Tibial nerve (tissue), 4 donors: ENCODE data around the gene ETFRF1. TPM values are rescaled to one million over a fixed set of nuclear protein-coding genes. Genes with fewer than 3 reads are reported as not detected.

ENCODE experiments used
- DNase-seq, 2 donors: peaks; one replicate each; pipeline ENCODE4 v3.0.0-alpha.2; 2019; ENCODE audit warnings: low spot score in 2 of 2
- H3K27ac ChIP-seq, 4 donors: fragments of 200-600 bp; sonication (generic) in 3 of 4; one replicate each; pipeline ENCODE4 v1.5.1; 2017 to 2019; ENCODE audit warnings: mild to moderate bottlenecking in 1 of 4
- H3K27me3 ChIP-seq, 2 donors: fragments of 200-600 bp; sonication (generic) in 1 of 2; one replicate each; pipeline versions ENCODE4 v1.5.1 to v1.6.0; 2017 to 2019
- H3K36me3 ChIP-seq, 3 donors: fragments of 200-600 bp; sonication (generic); one replicate each; pipeline ENCODE4 v1.5.1; 2018 to 2019
- H3K4me1 ChIP-seq, 4 donors: fragments of 200-600 bp; sonication (generic) in 3 of 4; one replicate each; pipeline ENCODE4 v1.5.1; 2017 to 2019
- H3K4me3 ChIP-seq, 4 donors: fragments of 200-600 bp; sonication (generic) in 3 of 4; one replicate each; pipeline ENCODE4 v1.5.1; 2017 to 2019; ENCODE audit warnings: mild to moderate bottlenecking in 1 of 4, moderate library complexity in 1 of 4
- H3K9me3 ChIP-seq, 4 donors: fragments of 200-600 bp; sonication (generic) in 3 of 4; one replicate each; pipeline ENCODE4 v1.5.1; 2017 to 2019
- EP300 ChIP-seq, 2 donors: sonication (generic); formaldehyde crosslinking; IDR thresholded peaks; one replicate each; pipeline ENCODE4 v1.6.1; 2017; ENCODE audit warnings: antibody characterized with exemption in 2 of 2, mild to moderate bottlenecking in 1 of 2
- POLR2A ChIP-seq, 2 donors: fragments of 450-650 bp; IDR thresholded peaks; one replicate each; pipeline ENCODE4 v1.6.1; 2017; ENCODE audit warnings: antibody characterized with exemption in 2 of 2, mild to moderate bottlenecking in 2 of 2, moderate library complexity in 2 of 2
- WGBS, 2 donors: methylation state at CpG; one replicate each; pipeline ENCODE4 v1.1.5; 2018; 5-methylcytosine and 5-hydroxymethylcytosine counted together
- total RNA-seq, 4 donors: library from RNA; depleted of rRNA; stranded (reverse); fragments of >200 nt; gene quantifications; one replicate each; pipeline ENCODE4 v1.1.0, GENCODE V29; 2016
- TF ChIP-seq, protein P1 (sequence below), 5 experiments: fragments of 200-600 bp in 3 of 5; fragments of 450-650 bp in 2 of 5; sonication (generic) in 3 of 5; IDR thresholded peaks; one replicate each; pipeline ENCODE4 v1.5.1; 2016 to 2019; ENCODE audit warnings: antibody characterized with exemption in 5 of 5, mild to moderate bottlenecking in 3 of 5, moderate library complexity in 2 of 5

The ETFRF1 gene
- total RNA-seq, 4 donors from 2014 or later: 24.0 to 54.2 (median 50.0) TPM

DNA sequence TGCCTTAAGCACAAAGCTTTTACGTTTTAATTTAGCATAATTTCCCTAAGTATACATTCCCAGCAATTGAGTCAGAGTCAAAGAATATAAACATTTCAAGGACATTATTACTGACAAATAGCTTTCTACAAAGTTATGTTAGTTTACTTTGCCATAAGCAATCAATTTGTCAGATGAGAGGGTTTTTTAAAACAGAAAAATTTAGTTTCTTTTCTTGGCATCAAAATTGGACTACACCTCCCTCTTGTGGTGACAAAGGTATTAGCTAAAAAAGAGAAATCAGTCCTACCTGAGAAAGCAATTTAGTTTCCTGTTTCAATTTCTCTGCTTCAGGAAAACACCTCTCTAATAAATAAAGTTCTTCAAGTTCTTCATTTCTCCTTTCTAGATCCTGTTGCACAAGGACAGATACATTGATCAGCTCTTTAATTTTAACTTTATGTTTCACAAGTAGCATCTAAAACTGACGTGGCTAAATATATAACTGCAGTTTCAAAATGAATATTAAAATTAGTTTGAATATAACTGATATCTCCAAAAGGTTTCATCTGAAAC is 39.9 kb upstream of the ETFRF1 start:
- 66 to 71% methylated on average over 2 of the region's 2 CpGs for WGBS, 2 donors
- H3K4me1 ChIP-seq: no peaks in the 10 kb centered on the region
- H3K9me3 ChIP-seq: no peaks in the 10 kb centered on the region
- H3K27ac ChIP-seq: no peak overlapping the region
- no peak overlapping the region for H3K4me3 ChIP-seq
- TF ChIP-seq, protein P1, sequence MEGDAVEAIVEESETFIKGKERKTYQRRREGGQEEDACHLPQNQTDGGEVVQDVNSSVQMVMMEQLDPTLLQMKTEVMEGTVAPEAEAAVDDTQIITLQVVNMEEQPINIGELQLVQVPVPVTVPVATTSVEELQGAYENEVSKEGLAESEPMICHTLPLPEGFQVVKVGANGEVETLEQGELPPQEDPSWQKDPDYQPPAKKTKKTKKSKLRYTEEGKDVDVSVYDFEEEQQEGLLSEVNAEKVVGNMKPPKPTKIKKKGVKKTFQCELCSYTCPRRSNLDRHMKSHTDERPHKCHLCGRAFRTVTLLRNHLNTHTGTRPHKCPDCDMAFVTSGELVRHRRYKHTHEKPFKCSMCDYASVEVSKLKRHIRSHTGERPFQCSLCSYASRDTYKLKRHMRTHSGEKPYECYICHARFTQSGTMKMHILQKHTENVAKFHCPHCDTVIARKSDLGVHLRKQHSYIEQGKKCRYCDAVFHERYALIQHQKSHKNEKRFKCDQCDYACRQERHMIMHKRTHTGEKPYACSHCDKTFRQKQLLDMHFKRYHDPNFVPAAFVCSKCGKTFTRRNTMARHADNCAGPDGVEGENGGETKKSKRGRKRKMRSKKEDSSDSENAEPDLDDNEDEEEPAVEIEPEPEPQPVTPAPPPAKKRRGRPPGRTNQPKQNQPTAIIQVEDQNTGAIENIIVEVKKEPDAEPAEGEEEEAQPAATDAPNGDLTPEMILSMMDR (IDR thresholded peaks at IDR 0.05): peak in 4 of 5 experiments; percentile 32 to 69 (median 55)
- no peak for TF ChIP-seq EP300 (IDR thresholded peaks at IDR 0.05)
- H3K36me3 ChIP-seq: no peaks in the 10 kb centered on the region
- H3K27me3 ChIP-seq: no peaks in the 10 kb centered on the region
- no peak for DNase-seq

- Histone ChIP-seq H3K9me3 (no peaks in the 10 kb centered on the region), H3K27me3 (no peaks in the 10 kb centered on the region), H3K4me3 (no peak overlapping the region), H3K27ac (no peak overlapping the region), H3K4me1 (no peaks in the 10 kb centered on the region), H3K36me3 (no peaks in the 10 kb centered on the region)
- TF ChIP-seq, protein P1 (IDR thresholded peaks at IDR 0.05): no peak
- TF ChIP-seq POLR2A (IDR thresholded peaks at IDR 0.05) (no peak), EP300 (IDR thresholded peaks at IDR 0.05) (no peak)
- WGBS, 2 donors: 91% methylated on average over 4 of the region's 4 CpGs
- no peak for DNase-seq
Observed at GRCh38 chr12:25156061-25156460, 39.0 kb upstream of the ETFRF1 start.

DNA sequence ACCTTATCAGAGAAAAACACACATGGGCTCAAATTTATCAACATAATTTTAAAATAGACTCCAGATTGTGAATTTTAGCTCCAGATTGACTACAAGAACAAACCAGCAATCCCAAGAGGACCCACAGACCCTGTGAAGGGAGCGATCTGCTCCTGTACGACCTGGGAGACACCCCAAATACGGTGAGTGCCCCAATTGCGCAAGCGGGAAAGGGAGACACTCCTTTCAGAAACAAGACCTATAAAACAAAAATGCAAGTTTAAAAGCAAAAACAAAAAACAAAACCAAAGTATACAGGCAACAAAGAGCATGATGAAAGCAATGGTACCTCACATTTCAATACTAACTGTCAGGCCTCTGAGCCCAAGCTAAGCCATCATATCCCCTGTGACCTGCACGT is 32.2 kb upstream of the ETFRF1 start:
- DNase-seq: no peak
- 95% methylated on average over 6 of the region's 6 CpGs for WGBS, 2 donors
- Histone ChIP-seq H3K9me3 (no peaks in the 10 kb centered on the region), H3K27me3 (no peaks in the 10 kb centered on the region), H3K4me3 (no peak overlapping the region), H3K27ac (no peak overlapping the region), H3K36me3 (no peaks in the 10 kb centered on the region), H3K4me1 (no peaks in the 10 kb centered on the region)
- TF ChIP-seq POLR2A (IDR thresholded peaks at IDR 0.05) (no peak), EP300 (IDR thresholded peaks at IDR 0.05) (no peak)
- TF ChIP-seq, protein P1 (IDR thresholded peaks at IDR 0.05): no peak

- H3K4me1 ChIP-seq: no peaks in the 10 kb centered on the region
- H3K27me3 ChIP-seq: no peaks in the 10 kb centered on the region
- no peak for DNase-seq
- no peak overlapping the region for H3K27ac ChIP-seq
- peaks cover 0 to 8% (median 0%) of the 10 kb centered on the region in 4 donors for H3K9me3 ChIP-seq
- H3K36me3 ChIP-seq: no peaks in the 10 kb centered on the region
- TF ChIP-seq, protein P1 (IDR thresholded peaks at IDR 0.05): no peak
- WGBS, 2 donors: 79 to 82% methylated on average over 3 of the region's 3 CpGs
- no peak overlapping the region for H3K4me3 ChIP-seq
Observed at GRCh38 chr12:25182765-25183164, 12.3 kb upstream of the ETFRF1 start.

DNA sequence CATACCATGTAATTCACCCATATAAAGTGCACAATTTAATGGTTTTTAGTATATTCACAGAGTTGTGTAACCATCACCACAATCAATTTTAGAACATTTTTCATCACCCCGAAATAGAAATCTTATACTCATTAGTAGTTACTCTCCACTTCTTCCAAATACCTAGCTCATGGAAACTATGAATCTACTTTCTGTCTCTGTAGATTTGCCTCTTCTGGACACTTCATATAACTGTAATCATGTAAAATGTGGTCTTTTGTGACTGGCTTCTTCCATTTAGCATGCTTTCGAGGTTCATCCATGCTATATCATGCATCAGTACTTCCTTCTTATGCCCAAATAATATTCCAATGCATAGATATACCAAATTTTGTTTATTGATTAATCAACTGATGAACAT is 10.9 kb upstream of the ETFRF1 start:
- Histone ChIP-seq H3K4me1 (no peaks in the 10 kb centered on the region), H3K27me3 (no peaks in the 10 kb centered on the region), H3K9me3 (peaks cover 0 to under 1% (median 0%) of the 10 kb centered on the region in 4 donors), H3K4me3 (no peak overlapping the region), H3K27ac (no peak overlapping the region), H3K36me3 (no peaks in the 10 kb centered on the region)
- no peak for TF ChIP-seq POLR2A (IDR thresholded peaks at IDR 0.05)
- no peak for TF ChIP-seq EP300 (IDR thresholded peaks at IDR 0.05)
- TF ChIP-seq, protein P1 (IDR thresholded peaks at IDR 0.05): no peak
- WGBS, 2 donors: 48 to 68% methylated on average over 2 of the region's 2 CpGs
- DNase-seq: no peak
